ENCODE measurements around the gene FCAMR. TPM values are rescaled to one million over a fixed set of nuclear protein-coding genes. Genes with fewer than 3 reads are reported as not detected.

Gene FCAMR
- total and polyA plus RNA-seq, 2 donors (not counting 1 experiment from before 2014, with no cell fraction given) = not detected

GRCh38 chr1:206909161-206909882 is 60.9 kb downstream of the FCAMR start:
- Histone ChIP-seq H3K9me3 (ENCODE audit: control extremely low read depth in 1 of 3, control insufficient read depth in 2 of 3, insufficient read depth in 1 of 3, low read length in 2 of 3) (no peaks in the 10 kb centered on the region), H3K4me3 (ENCODE audit: control extremely low read depth in 1 of 5, extremely low read depth in 1 of 5, insufficient read depth in 1 of 5, low read depth in 2 of 5, low read length in 4 of 5) (peak overlapping the region in 4 of 5 experiments; percentile 7 to 42 (median 32)), H3K27me3 (replicated peaks in 1 of 4; ENCODE audit: control extremely low read depth in 1 of 4, control insufficient read depth in 3 of 4, insufficient read depth in 4 of 4, low read length in 3 of 4) (no peaks in the 10 kb centered on the region), H4K20me1 (ENCODE audit: control insufficient read depth, insufficient read depth, low read length, poor library complexity, severe bottlenecking) (peaks cover 97% of the 10 kb centered on the region), H3K9ac (ENCODE audit: low read length) (peak overlapping the region; percentile 41), H3K79me2 (ENCODE audit: control insufficient read depth, insufficient read depth, low read length) (peaks cover 62% of the 10 kb centered on the region), H3K36me3 (replicated peaks in 1 of 2; ENCODE audit: control extremely low read depth in 1 of 2, control insufficient read depth in 1 of 2, extremely low read depth in 1 of 2, insufficient read depth in 2 of 2, low read length in 1 of 2) (peaks cover 14 to 92% of the 10 kb centered on the region in 2 experiments), H3K4me2 (replicated peaks; ENCODE audit: low read depth, low read length, poor library complexity, severe bottlenecking) (peak overlapping the region; percentile 78), H2AFZ (ENCODE audit: insufficient read depth, low read depth, low read length, poor library complexity, severe bottlenecking) (no peak overlapping the region), H3K27ac (ENCODE audit: low read length in 2 of 2) (peak overlapping the region; percentile 48 to 82), H3K4me1 (ENCODE audit: control insufficient read depth in 2 of 2, insufficient read depth in 2 of 2, low read length in 2 of 2) (peaks cover 88 to 99% of the 10 kb centered on the region in 2 donors)
- ATAC-seq (ENCODE audit: low read depth) (no peak), DNase-seq (peak; percentile 61)
- H3K4me1 Mint-ChIP-seq = peaks cover 94% of the 10 kb centered on the region
- H3K27ac Mint-ChIP-seq = peak overlapping the region; percentile 95
- H3K27me3 Mint-ChIP-seq = no peaks in the 10 kb centered on the region
- no peak for TF ChIP-seq EZH2 (IDR thresholded peaks at IDR 0.05; ENCODE audit: borderline replicate concordance, insufficient read depth, low read depth, low read length, poor library complexity, severe bottlenecking)
- peak; percentile 8 for TF ChIP-seq CTCF (IDR thresholded peaks at IDR 0.05)
- peak overlapping the region; percentile 71 for H3K4me3 Mint-ChIP-seq
- ChIA-PET CTCF (interaction anchor here (0.7 to 11.6 kb wide), 32 partner anchors 10 to 351 kb away, joined by 3 to 208 read pairs (median 4); partner anchors contain the start of genes FCMR and IL20), POLR2A (interaction anchor here (1.1 to 3.0 kb wide), 8 partner anchors 10 to 169 kb away, joined by 3 to 12 read pairs (median 5); partner anchors contain the start of gene FCMR)
- WGBS (ENCODE audit: insufficient coverage) = 6% methylated on average over 67 of the region's 69 CpGs
- H3K9me3 Mint-ChIP-seq (ENCODE audit: insufficient read depth) = no peaks in the 10 kb centered on the region
- intact Hi-C loops (cut with micrococcal nuclease) = no loop called here

- peak overlapping the region; percentile 34 for H3K4me3 Mint-ChIP-seq
- H2AFZ ChIP-seq (ENCODE audit: insufficient read depth, low read depth, low read length, poor library complexity, severe bottlenecking) = no peak overlapping the region
- 96% methylated on average over 10 of the region's 10 CpGs for WGBS (ENCODE audit: insufficient coverage)
- DNase-seq = no peak
- H4K20me1 ChIP-seq (ENCODE audit: control insufficient read depth, insufficient read depth, low read length, poor library complexity, severe bottlenecking) = peaks cover 97% of the 10 kb centered on the region
- peaks cover 75 to 86% of the 10 kb centered on the region in 2 donors for H3K4me1 ChIP-seq (ENCODE audit: control insufficient read depth in 2 of 2, insufficient read depth in 2 of 2, low read length in 2 of 2)
- peak overlapping the region in 1 of 2 donors; percentile 82 for H3K27ac ChIP-seq (ENCODE audit: low read length in 2 of 2)
- ATAC-seq (ENCODE audit: low read depth) = no peak
- CTCF ChIA-PET = interaction anchor here (0.7 to 11.6 kb wide), 18 partner anchors 11 to 245 kb away, joined by 3 to 208 read pairs (median 5); partner anchors contain the start of genes FCMR, IL20 and PIGR
- H3K27me3 Mint-ChIP-seq = no peaks in the 10 kb centered on the region
- H3K9ac ChIP-seq (ENCODE audit: low read length) = no peak overlapping the region
- POLR2A ChIA-PET = interaction anchor here (1.1 to 3.0 kb wide), 3 partner anchors 11 to 168 kb away, joined by 3 to 8 read pairs (median 5); no protein-coding TSS in a partner anchor
- H3K27ac Mint-ChIP-seq = peak overlapping the region; percentile 83
- H3K79me2 ChIP-seq (ENCODE audit: control insufficient read depth, insufficient read depth, low read length) = peaks cover 49% of the 10 kb centered on the region
- no peaks in the 10 kb centered on the region for H3K9me3 Mint-ChIP-seq (ENCODE audit: insufficient read depth)
- no peak overlapping the region for H3K4me3 ChIP-seq (ENCODE audit: control extremely low read depth in 1 of 5, extremely low read depth in 1 of 5, insufficient read depth in 1 of 5, low read depth in 2 of 5, low read length in 4 of 5)
- H3K27me3 ChIP-seq (replicated peaks in 1 of 4; ENCODE audit: control extremely low read depth in 1 of 4, control insufficient read depth in 3 of 4, insufficient read depth in 4 of 4, low read length in 3 of 4) = no peaks in the 10 kb centered on the region
- H3K4me1 Mint-ChIP-seq = peaks cover 89% of the 10 kb centered on the region
- H3K36me3 ChIP-seq (replicated peaks in 1 of 2; ENCODE audit: control extremely low read depth in 1 of 2, control insufficient read depth in 1 of 2, extremely low read depth in 1 of 2, insufficient read depth in 2 of 2, low read length in 1 of 2) = peaks cover 14 to 94% of the 10 kb centered on the region in 2 experiments
- no peak for TF ChIP-seq EZH2 (IDR thresholded peaks at IDR 0.05; ENCODE audit: borderline replicate concordance, insufficient read depth, low read depth, low read length, poor library complexity, severe bottlenecking)
- no peak for TF ChIP-seq CTCF (IDR thresholded peaks at IDR 0.05)
- intact Hi-C loops (cut with micrococcal nuclease) = no loop called here
- peak overlapping the region; percentile 5 for H3K4me2 ChIP-seq (replicated peaks; ENCODE audit: low read depth, low read length, poor library complexity, severe bottlenecking)
- H3K9me3 ChIP-seq (ENCODE audit: control extremely low read depth in 1 of 3, control insufficient read depth in 2 of 3, insufficient read depth in 1 of 3, low read length in 2 of 3) = no peaks in the 10 kb centered on the region
These were observed 62.2 kb downstream of the FCAMR start for GRCh38 chr1:206908038-206908437.
